GM19025 (cell line): Measurements from ENCODE around the gene PLXDC1.
A peak's percentile ranks its signal among the peaks of the same experiment; 100 is the strongest.

Source experiments
- ATAC-seq: cut with Tn5 transposase; IDR thresholded peaks from one replicate; pipeline ENCODE4 v1.9.1; 2021; ENCODE audit warnings: mild to moderate bottlenecking, low read depth, moderate library complexity; ENCODE audit not compliant: unreplicated experiment

The PLXDC1 gene

DNA sequence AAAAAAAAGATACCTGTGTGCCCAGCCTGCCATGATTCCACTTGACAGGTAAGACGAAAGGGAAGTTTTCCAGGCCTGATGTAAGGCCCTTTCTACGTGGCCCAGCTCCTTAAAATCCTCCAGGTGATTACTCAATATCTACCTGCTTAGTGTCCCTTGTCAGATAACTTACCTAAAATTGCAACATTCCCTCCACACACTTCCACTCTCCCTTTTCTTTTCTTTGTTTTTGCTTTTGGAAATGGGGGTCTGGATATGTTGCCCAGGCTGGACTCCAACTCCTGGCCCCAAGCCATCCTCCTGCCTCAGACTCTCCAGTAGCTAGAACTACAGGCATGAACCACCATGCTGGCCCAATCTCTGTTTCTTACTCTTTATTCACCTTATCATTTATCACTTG, 7.2 kb upstream of the PLXDC1 start:
- no peak for ATAC-seq

DNA sequence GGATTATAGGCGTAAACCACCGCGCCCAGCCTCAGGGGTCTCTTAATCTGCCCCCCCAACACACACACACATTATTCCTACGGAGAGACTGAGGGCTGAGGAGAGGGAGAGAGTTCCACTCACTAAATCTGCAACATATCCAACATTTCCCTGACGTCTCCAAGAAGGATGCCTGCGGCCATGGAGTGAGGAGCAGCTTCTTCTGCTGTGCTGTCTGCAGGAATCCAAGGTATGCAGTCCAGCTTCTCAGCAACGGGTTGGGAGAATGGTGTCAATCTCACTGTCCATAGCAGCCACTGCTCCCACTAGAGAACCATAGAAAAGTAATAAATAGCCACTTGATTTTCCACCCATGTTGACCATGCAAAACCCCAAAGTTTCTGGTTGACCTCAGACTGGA, 5.1 kb upstream of the PLXDC1 start:
- ATAC-seq, result no peak

DNA sequence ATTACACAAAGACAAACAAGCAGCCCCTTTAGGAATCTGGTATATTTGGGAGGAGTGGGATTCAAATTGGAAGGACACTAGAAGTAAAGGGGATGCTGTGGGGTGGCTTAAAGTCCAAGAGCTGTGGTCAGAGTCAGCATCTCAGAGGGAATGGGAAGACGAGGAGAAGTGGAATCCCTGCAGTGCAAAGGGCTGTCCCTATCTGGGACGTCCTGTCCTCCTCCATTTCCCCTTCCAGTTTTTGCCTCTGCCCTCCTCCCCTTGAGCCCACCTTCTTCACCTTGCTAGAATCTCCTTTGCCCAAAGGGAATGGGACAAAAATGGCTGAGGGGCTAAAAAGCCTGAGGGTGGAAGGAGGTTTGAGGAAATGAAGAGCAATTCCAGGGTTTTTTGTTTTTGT, 4.2 kb upstream of the PLXDC1 start:
- no peak for ATAC-seq

DNA sequence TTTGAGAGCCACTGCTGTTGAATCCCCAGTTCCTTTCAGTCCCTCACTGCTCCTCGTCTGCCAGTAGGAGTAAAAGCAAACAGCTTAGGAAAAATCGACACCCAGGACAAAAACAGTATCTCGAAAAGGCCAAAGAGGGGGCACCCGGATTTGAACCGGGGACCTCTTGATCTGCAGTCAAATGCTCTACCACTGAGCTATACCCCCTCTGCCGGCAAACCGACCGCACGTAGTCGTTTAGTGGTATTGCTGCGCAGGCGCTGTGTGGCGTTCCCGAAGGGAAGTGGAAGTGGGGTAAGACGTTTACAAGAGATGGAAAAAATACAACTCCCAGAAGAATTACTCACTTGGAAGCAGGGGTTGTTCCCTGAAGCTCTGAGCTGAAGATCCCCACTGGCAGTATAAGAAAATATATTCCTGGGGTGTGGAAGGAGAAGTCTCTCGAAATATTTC, 2.2 kb upstream of the PLXDC1 start:
- ATAC-seq, result peak; percentile 38

- no peak for ATAC-seq
Measured at GRCh38 chr17:39151943-39152818, 744 bp upstream of the PLXDC1 start.

GRCh38 chr17:39150795-39151149, 665 bp downstream of the PLXDC1 start:
- ATAC-seq, result no peak

- no peak for ATAC-seq
Measured at GRCh38 chr17:39150104-39150634, 1.3 kb downstream of the PLXDC1 start.

GRCh38 chr17:39147221-39148185, 3.9 kb downstream of the PLXDC1 start:
- no peak for ATAC-seq

DNA sequence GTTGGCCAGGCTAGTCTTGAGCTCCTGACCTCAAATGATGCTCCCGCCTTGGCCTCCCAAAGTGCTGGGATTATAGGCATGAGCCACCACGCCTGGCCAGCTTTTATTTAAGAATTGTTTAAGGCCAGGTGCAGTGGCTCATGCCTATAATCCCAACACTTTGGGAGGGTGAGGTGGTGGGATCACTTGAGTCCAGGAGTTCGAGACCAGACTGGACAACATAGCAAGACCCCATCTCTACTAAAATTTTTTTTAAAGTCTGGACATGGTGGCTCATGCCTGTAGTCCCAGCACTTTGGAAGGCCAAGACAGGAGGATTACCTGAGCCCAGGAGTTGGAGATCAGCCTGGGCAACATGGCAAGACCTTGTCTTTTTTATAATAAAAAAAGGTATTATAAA, 5.2 kb downstream of the PLXDC1 start:
- ATAC-seq, result no peak

GRCh38 chr17:39145143-39145542, 6.3 kb downstream of the PLXDC1 start:
- ATAC-seq, result no peak

DNA sequence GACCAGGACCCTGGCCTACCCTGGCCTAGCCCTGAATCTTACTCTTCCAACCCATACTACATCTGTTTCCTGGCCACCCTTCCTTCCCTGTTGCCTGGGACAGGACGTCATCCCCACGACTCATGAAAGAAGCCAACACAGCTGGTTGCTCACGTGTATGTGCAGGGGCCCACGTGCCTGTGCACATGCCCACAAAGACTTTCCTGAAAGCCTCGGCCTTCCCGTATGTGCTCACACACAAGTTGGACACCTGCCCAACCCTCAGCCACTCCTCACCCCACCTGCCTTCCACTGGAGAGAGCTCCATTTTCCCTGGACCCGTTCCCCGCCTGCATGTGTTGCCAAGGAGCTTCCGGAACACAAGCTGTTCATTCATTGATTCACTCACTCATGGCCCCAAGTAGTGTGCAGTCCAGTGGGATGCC, 7.0 kb downstream of the PLXDC1 start:
- ATAC-seq, result no peak

GRCh38 chr17:39143552-39144093, 7.8 kb downstream of the PLXDC1 start:
- no peak for ATAC-seq

DNA sequence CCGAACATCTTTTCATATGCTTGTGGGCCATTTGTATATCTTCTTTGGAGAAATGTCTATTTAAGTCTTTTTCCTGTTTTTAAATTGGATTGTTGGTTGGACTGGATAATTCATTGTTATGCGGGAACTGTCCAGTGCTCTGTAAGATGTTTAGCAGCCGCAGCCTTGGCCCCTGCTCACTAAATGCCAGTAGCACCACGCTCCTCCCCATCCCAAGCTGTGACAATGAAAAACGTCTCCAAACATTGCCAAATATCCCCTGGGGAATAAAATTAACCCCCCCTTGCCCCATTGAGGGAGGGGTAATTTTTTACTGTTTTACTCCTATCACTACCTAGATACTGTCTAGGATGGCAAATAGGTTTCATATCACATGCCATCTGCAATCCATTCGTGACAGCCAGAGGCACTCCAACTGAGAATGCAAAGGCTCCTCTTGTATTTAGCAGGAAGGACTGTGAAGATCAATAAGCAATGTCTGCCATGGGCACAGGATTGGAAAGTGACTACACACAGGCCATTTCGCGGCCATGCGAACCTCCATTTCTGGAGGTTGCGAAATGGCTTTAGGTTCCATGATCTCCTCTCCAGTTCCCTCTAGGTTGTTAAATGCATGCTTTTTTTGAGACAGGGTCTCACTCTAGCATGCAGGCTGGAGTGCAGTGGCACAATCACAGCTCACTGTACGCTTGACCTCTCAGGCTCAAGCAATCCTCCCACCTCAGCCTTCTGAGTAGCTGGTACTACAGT, 9.3 kb downstream of the PLXDC1 start:
- ATAC-seq, result no peak

GRCh38 chr17:39141294-39141693, 10.1 kb downstream of the PLXDC1 start:
- no peak for ATAC-seq

- ATAC-seq, result no peak
Measured at GRCh38 chr17:39139561-39139960, 11.9 kb downstream of the PLXDC1 start.

GRCh38 chr17:39139161-39139511, 12.3 kb downstream of the PLXDC1 start:
- no peak for ATAC-seq

DNA sequence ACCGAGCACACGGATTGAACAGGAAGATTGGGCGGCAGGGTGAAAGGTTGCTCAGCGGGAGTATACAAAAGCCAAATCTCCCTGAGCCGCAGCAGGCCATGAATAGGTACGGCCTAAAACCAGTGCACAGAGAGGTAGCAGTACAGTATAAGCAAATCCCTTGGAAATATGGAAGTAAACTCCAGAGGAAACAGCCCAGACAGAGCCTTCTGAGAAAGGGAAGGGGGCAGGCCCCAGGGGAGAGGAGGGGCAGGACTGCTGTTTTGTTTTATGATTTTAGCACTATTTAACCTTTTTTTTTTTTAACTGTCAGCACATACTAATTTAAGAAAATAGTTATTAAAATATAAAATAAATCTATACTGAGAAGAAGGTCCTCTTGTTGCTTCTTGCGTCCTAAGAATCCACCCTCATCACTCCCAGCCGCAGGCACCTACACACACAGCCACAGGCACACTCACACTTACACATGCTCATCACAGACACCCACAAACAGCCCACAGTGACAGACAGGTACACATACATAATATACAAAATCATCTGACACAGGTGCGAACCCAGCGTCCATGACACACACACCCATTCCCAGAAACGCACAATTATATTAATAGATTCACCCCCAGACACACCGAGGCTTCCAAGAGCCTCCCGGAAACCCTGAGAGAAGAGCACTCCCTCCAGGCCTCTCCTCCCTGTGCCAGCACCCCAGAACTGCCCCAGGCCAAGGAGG, 12.8 kb downstream of the PLXDC1 start:
- no peak for ATAC-seq

GRCh38 chr17:39134878-39135277, 16.6 kb downstream of the PLXDC1 start:
- no peak for ATAC-seq

- ATAC-seq, result no peak
Measured at GRCh38 chr17:39132192-39132610, 19.2 kb downstream of the PLXDC1 start.
